K562 (cell line): ENCODE results near the gene ARMC8. TPM values are rescaled to one million over a fixed set of nuclear protein-coding genes. Genes with fewer than 3 reads are reported as not detected.

Experiments
- ATAC-seq: fragments of 200-7000 bp; cut with Tn5 transposase; 3 replicates; pipeline ENCODE4 v1.9.1; 2020; ENCODE audit warnings: moderate library complexity
- BruUV-seq: library from RNA; stranded (reverse); fragments of 400-500 nt; replicated peaks from 2 replicates; lab custom pipeline; 2021; lab: Mats Ljungman, UMichigan
- CTCF ChIA-PET: fragments of 300-600 bp; formaldehyde crosslinking; extraction: SDS; loops from one replicate; lab custom pipeline; 2021; ENCODE audit warnings: low intra/inter-chr PET ratio; lab: Yijun Ruan, JAX
- POLR2A ChIA-PET: fragments of 300-600, 350-650 bp; sonication (Branson Sonifier 250); formaldehyde crosslinking; extraction: SDS; loops from one replicate; lab custom pipeline; 2021; ENCODE audit warnings: antibody characterized with exemption, inconsistent platforms; lab: Yijun Ruan, JAX
- DNase-seq, 4 experiments: peaks; one replicate each; pipeline versions ENCODE4 v3.0.0 to v3.0.0-alpha.2; 2011 to 2018; ENCODE audit warnings: low spot score in 3 of 4, mixed read lengths in 3 of 4; ENCODE audit errors: extremely low read depth in 1 of 4
- FAIRE-seq: peaks from 2 replicates; lab custom pipeline; 2011; peaks lifted over from hg19 to GRCh38; lab: Jason Lieb, UNC
- H2AFZ ChIP-seq: 2 replicates; pipeline ENCODE4 v1.6.0; 2011; ENCODE audit warnings: low read depth, low read length, control low read depth, inconsistent platforms
- H3K27ac ChIP-seq: fragments of 200-600 bp; 3 replicates; pipeline ENCODE4 v1.8.0; 2011; ENCODE audit warnings: low read depth, mild to moderate bottlenecking, control low read depth, inconsistent platforms, low read length, moderate library complexity, mixed read lengths; ENCODE audit errors: extremely low read depth
- H3K27me3 ChIP-seq, 2 experiments: fragments of 300-600 bp in 1 of 2; 2 replicates in 1 of 2; 3 replicates in 1 of 2; pipeline versions ENCODE4 v1.6.0 to v1.8.0; 2011; ENCODE audit warnings: inconsistent platforms in 2 of 2, low read length in 2 of 2, mild to moderate bottlenecking in 1 of 2, mixed read lengths in 1 of 2, moderate library complexity in 1 of 2; ENCODE audit not compliant: control insufficient read depth in 2 of 2, insufficient read depth in 2 of 2
- H3K36me3 ChIP-seq: fragments of 300-600 bp; 3 replicates; pipeline ENCODE4 v1.8.0; 2011; ENCODE audit warnings: mild to moderate bottlenecking, low read length, inconsistent platforms; ENCODE audit not compliant: control insufficient read depth, insufficient read depth
- H3K4me1 ChIP-seq, 2 experiments: fragments of 200-600 bp in 1 of 2; replicated peaks in 1 of 2; 2 replicates in 1 of 2; 3 replicates in 1 of 2; pipeline versions ENCODE4 v1.5.1 to v1.8.0; 2011; ENCODE audit warnings: inconsistent platforms in 2 of 2, low read length in 2 of 2, mild to moderate bottlenecking in 1 of 2, mixed read lengths in 1 of 2, moderate library complexity in 1 of 2; ENCODE audit not compliant: control insufficient read depth in 2 of 2, insufficient read depth in 2 of 2
- H3K4me2 ChIP-seq: 2 replicates; pipeline ENCODE4 v1.6.1; 2011; ENCODE audit warnings: low read length, control low read depth, inconsistent platforms, mixed read lengths; ENCODE audit not compliant: insufficient read depth
- H3K4me3 ChIP-seq: fragments of 200-600 bp; sonication (generic), shearing (Covaris generic); 2 replicates; pipeline ENCODE4 v1.5.1; 2016; ENCODE audit warnings: control low read depth, inconsistent platforms
- H3K79me2 ChIP-seq: fragments of 200-600 bp; 3 replicates; pipeline ENCODE4 v1.8.0; 2011; ENCODE audit warnings: low read length, inconsistent platforms; ENCODE audit not compliant: control insufficient read depth, insufficient read depth
- H3K9ac ChIP-seq, 2 experiments: 2 replicates each; pipeline versions ENCODE4 v1.6.0 to v1.6.1; 2011; ENCODE audit warnings: low read depth in 2 of 2, low read length in 2 of 2, control low read depth in 1 of 2, inconsistent platforms in 1 of 2, mild to moderate bottlenecking in 1 of 2, mixed read lengths in 1 of 2; ENCODE audit not compliant: insufficient read depth in 1 of 2
- H3K9me1 ChIP-seq: one replicate; pipeline ENCODE4 v1.6.0; 2011; ENCODE audit warnings: inconsistent platforms, mild to moderate bottlenecking, low read length, moderate library complexity; ENCODE audit not compliant: control insufficient read depth, insufficient read depth
- H3K9me3 ChIP-seq: replicated peaks from 2 replicates; pipeline ENCODE4 v1.5.1; 2011; ENCODE audit warnings: low read depth, low read length, inconsistent platforms; ENCODE audit not compliant: control insufficient read depth, insufficient read depth
- H4K20me1 ChIP-seq: replicated peaks from 2 replicates; pipeline ENCODE4 v1.6.1; 2011; ENCODE audit warnings: low read length, inconsistent platforms, mixed read lengths; ENCODE audit not compliant: control insufficient read depth, insufficient read depth
- BACH1 ChIP-seq: fragments of 200-800 bp; sonication (Bioruptor generic); IDR thresholded peaks from 2 replicates; pipeline ENCODE4 v1.6.1; 2016; ENCODE audit warnings: missing genetic modification characterization, missing compliant biosample characterization
- E4F1 ChIP-seq: fragments of 250-450 bp; sonication (Bioruptor Pico); IDR thresholded peaks from 2 replicates; pipeline ENCODE4 v1.5.0; 2021; ENCODE audit warnings: mild to moderate bottlenecking, borderline replicate concordance
- NUFIP1 ChIP-seq: fragments of 450-650 bp; IDR thresholded peaks from 2 replicates; pipeline ENCODE4 v1.6.1; 2018; ENCODE audit not compliant: partially characterized antibody
- RFX7 ChIP-seq: fragments of 250-450 bp; sonication (Bioruptor Pico); IDR thresholded peaks from 2 replicates; pipeline ENCODE4 v1.5.1; 2021; ENCODE audit warnings: mild to moderate bottlenecking
- TEAD2 ChIP-seq: fragments of 450-650 bp; IDR thresholded peaks from 2 replicates; pipeline ENCODE4 v1.6.1; 2016; ENCODE audit warnings: missing genetic modification characterization, control low read depth, missing compliant biosample characterization
- TOE1 ChIP-seq, 2 experiments: fragments of 450-650 bp in 1 of 2; sonication (generic) in 1 of 2; formaldehyde crosslinking in 1 of 2; IDR thresholded peaks; 2 replicates each; pipeline versions ENCODE4 v1.7.1 to v1.8.0; 2016 to 2022; ENCODE audit warnings: borderline replicate concordance in 2 of 2, mild to moderate bottlenecking in 2 of 2, antibody characterized with exemption in 1 of 2, inconsistent platforms in 1 of 2, low read depth in 1 of 2, missing genetic modification reagents in 1 of 2, moderate library complexity in 1 of 2
- ZNF77 ChIP-seq: fragments of 250-450 bp; sonication (Bioruptor Pico); IDR thresholded peaks from 2 replicates; pipeline ENCODE4 v1.5.0; 2020
- WGBS: fragments of 100-300 bp; shearing (Covaris generic); methylation state at CpG from one replicate; pipeline ENCODE4 v1.1.6; 2016; ENCODE audit warnings: low coverage, mixed read lengths; ENCODE audit not compliant: insufficient coverage; ENCODE audit errors: missing lambda C conversion rate; 5-methylcytosine and 5-hydroxymethylcytosine counted together
- in situ Hi-C: fragments of 300-500 bp; cut with MboI; formaldehyde crosslinking; loops from 4 replicates; pipeline ENCODE4 v1.15.0; 2018; ENCODE audit warnings: inconsistent platforms, mixed read lengths
- intact Hi-C: fragments of 100-400 bp; cut with micrococcal nuclease; formaldehyde crosslinking; loops from 2 replicates; pipeline ENCODE4 v1.14.2; 2022
- polyA plus RNA-seq, 8 experiments: library from polyadenylated mRNA; depleted of rRNA in 4 of 8; stranded (reverse) in 5 of 8; unstranded in 3 of 8; fragments of >200 nt; fragmentation: Nextera tagmentation in 2 of 8; fragmentation: Illumina TruSeq in 1 of 8; extraction: Ambion mirVana in 2 of 8; extraction: Trizol in 1 of 8; gene quantifications; 2 replicates each; pipeline versions ENCODE4 v1.2.1 to v1.2.3, GENCODE V29; 2011 to 2014; ENCODE audit warnings: inconsistent platforms in 1 of 8, missing spikeins in 1 of 8
- total RNA-seq, 7 experiments: library from RNA; depleted of rRNA in 6 of 7; stranded (reverse); fragments of >200 nt in 6 of 7; fragmentation: Illumina TruSeq in 2 of 7; extraction: Trizol in 2 of 7; gene quantifications; 2 replicates each; pipeline versions ENCODE4 v1.2.1 to v1.2.3, GENCODE V29; 2011 to 2021; ENCODE audit warnings: low replicate concordance in 1 of 7
- TF ChIP-seq, protein P1 (sequence below): fragments of 450-650 bp; IDR thresholded peaks from 2 replicates; pipeline ENCODE4 v1.6.1; 2018; ENCODE audit warnings: mild to moderate bottlenecking, low read depth; ENCODE audit not compliant: partially characterized antibody
- TF ChIP-seq, protein P2 (sequence below): fragments of 250-450 bp; sonication (Bioruptor Pico); IDR thresholded peaks from 2 replicates; pipeline ENCODE4 v1.4.0; 2020; ENCODE audit warnings: mild to moderate bottlenecking, moderate library complexity

Gene ARMC8
- total and polyA plus RNA-seq, 9 of the 15 experiments (the other 6 are each of a cell fraction or from before 2014, with no cell fraction given): 22.4 to 76.1 (median 37.3) TPM

DNA sequence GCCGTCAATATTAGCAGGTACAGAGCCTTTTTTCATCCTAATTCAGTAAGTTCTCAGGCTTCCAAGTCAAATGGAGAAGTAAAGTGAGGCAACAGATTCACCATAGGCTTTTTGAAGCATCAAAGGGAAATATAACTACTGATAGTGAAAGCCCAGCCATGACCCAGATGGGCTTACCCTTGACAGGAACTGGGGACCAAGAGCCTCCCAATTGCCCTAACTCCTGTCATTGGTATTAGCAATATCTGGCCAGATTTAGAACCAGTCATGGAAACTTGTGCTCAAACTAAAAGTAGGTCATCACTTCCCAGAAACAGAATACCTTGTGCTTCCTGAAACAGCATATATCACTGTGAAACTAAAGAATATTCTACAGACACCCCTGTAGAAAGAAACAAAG is 109.5 kb downstream of the ARMC8 start (continued):
- TF ChIP-seq ZNF77 (CRISPR knock-in tag): no peak
- TF ChIP-seq, protein P1, sequence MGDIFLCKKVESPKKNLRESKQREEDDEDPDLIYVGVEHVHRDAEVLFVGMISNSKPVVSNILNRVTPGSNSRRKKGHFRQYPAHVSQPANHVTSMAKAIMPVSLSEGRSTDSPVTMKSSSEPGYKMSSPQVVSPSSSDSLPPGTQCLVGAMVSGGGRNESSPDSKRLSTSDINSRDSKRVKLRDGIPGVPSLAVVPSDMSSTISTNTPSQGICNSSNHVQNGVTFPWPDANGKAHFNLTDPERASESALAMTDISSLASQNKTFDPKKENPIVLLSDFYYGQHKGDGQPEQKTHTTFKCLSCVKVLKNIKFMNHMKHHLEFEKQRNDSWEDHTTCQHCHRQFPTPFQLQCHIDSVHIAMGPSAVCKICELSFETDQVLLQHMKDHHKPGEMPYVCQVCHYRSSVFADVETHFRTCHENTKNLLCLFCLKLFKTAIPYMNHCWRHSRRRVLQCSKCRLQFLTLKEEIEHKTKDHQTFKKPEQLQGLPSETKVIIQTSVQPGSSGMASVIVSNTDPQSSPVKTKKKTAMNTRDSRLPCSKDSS: no peak
- TF ChIP-seq, all 486 proteins: peak for 0

GRCh38 chr3:138297059-138297607 is 110.0 kb downstream of the ARMC8 start:
- intact Hi-C loops: no loop called here
- BruUV-seq: no TSS peak
- H3K4me3 ChIP-seq: no peak overlapping the region

More at GRCh38 chr3:138297059-138297607, 110.0 kb downstream of the ARMC8 start:
- H3K36me3 ChIP-seq: peaks cover 44% of the 10 kb centered on the region; the same call in 1 of the 3 replicates
- H3K9ac ChIP-seq: no peak overlapping the region
- H3K4me2 ChIP-seq: no peak overlapping the region
- TF ChIP-seq, protein P2, sequence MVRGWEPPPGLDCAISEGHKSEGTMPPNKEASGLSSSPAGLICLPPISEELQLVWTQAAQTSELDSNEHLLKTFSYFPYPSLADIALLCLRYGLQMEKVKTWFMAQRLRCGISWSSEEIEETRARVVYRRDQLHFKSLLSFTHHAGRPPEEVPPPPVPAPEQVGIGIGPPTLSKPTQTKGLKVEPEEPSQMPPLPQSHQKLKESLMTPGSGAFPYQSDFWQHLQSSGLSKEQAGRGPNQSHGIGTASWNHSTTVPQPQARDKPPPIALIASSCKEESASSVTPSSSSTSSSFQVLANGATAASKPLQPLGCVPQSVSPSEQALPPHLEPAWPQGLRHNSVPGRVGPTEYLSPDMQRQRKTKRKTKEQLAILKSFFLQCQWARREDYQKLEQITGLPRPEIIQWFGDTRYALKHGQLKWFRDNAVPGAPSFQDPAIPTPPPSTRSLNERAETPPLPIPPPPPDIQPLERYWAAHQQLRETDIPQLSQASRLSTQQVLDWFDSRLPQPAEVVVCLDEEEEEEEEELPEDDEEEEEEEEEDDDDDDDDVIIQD: no peak
- TF ChIP-seq NUFIP1: no peak
- no peak for TF ChIP-seq TOE1 (IDR thresholded peaks at IDR 0.05; ENCODE audit: borderline replicate concordance)
- TF ChIP-seq TOE1 (CRISPR knock-in tag; IDR thresholded peaks at IDR 0.05; ENCODE audit: borderline replicate concordance, low read depth): no peak
- TF ChIP-seq RFX7: no peak
- TF ChIP-seq TEAD2 (tag): no peak
- no peak for TF ChIP-seq E4F1 (CRISPR knock-in tag)
- no peak for TF ChIP-seq BACH1 (tag)
- ATAC-seq (no peak), FAIRE-seq (no peak), DNase-seq (no peak)
- no peaks in the 10 kb centered on the region for H3K9me3 ChIP-seq
- H2AFZ ChIP-seq: no peak overlapping the region
- no peaks in the 10 kb centered on the region for H3K79me2 ChIP-seq
- ChIA-PET POLR2A (no interaction called here), CTCF (no interaction called here)
- H3K27me3 ChIP-seq: no peaks in the 10 kb centered on the region
- WGBS: 88% methylated on average over 5 of the region's 5 CpGs
- H3K9me1 ChIP-seq: no peaks in the 10 kb centered on the region
- in situ Hi-C loops: no loop called here
- H4K20me1 ChIP-seq: no peaks in the 10 kb centered on the region
- no peaks in the 10 kb centered on the region for H3K4me1 ChIP-seq
- H3K27ac ChIP-seq: no peak overlapping the region
